Neural cell (in vitro differentiated cells): Measurements from ENCODE around the gene MRGPRD. TPM values are rescaled to one million over a fixed set of nuclear protein-coding genes. Genes with fewer than 3 reads are reported as not detected.

Source experiments
- H2AFZ ChIP-seq: fragments of 200-600, 300-800 bp; sonication (generic), shearing (Covaris generic); 2 replicates; pipeline ENCODE4 v1.6.0; 2014; ENCODE audit warnings: low read depth, mild to moderate bottlenecking, antibody characterized with exemption, low read length, moderate library complexity
- H3F3A ChIP-seq: fragments of 200-600 bp; shearing (Covaris generic); 2 replicates; pipeline ENCODE4 v1.6.1; 2016; ENCODE audit warnings: mild to moderate bottlenecking, moderate library complexity, mixed read lengths, antibody characterized with exemption, low read length; ENCODE audit not compliant: insufficient read depth, poor library complexity, severe bottlenecking
- H3K27ac ChIP-seq: fragments of 200-600, 300-800 bp; sonication (generic), shearing (Covaris generic); 2 replicates; pipeline ENCODE4 v1.5.1; 2014; ENCODE audit warnings: mild to moderate bottlenecking, low read length, moderate library complexity
- H3K27me3 ChIP-seq: fragments of 300-800, 200-600 bp; sonication (generic), shearing (Covaris generic); 2 replicates; pipeline ENCODE4 v1.6.0; 2014; ENCODE audit warnings: mild to moderate bottlenecking, low read depth, low read length, moderate library complexity; ENCODE audit not compliant: insufficient read depth
- H3K36me3 ChIP-seq: fragments of 300-800, 200-600 bp; sonication (generic), shearing (Covaris generic); 2 replicates; pipeline ENCODE4 v1.5.1; 2014; ENCODE audit warnings: mild to moderate bottlenecking, antibody characterized with exemption, low read length, moderate library complexity; ENCODE audit not compliant: insufficient read depth
- H3K4me2 ChIP-seq: fragments of 300-800, 200-600 bp; sonication (generic), shearing (Covaris generic); 2 replicates; pipeline ENCODE4 v1.6.0; 2014; ENCODE audit warnings: mild to moderate bottlenecking, low read length
- H3K4me3 ChIP-seq: fragments of 300-800, 200-600 bp; sonication (generic), shearing (Covaris generic); 2 replicates; pipeline ENCODE4 v1.5.1; 2014; ENCODE audit warnings: mild to moderate bottlenecking, low read length, moderate library complexity
- H3K79me2 ChIP-seq: fragments of 200-600 bp; shearing (Covaris generic); replicated peaks from 2 replicates; pipeline ENCODE4 v1.6.0; 2014; ENCODE audit warnings: mild to moderate bottlenecking, low read length, moderate library complexity; ENCODE audit not compliant: insufficient read depth
- H3K9ac ChIP-seq: fragments of 300-800, 200-600 bp; sonication (generic), shearing (Covaris generic); 2 replicates; pipeline ENCODE4 v1.6.1; 2016; ENCODE audit warnings: mild to moderate bottlenecking, low read length, mixed read lengths
- H3K9me2 ChIP-seq: fragments of 200-600 bp; shearing (Covaris generic); 2 replicates; pipeline ENCODE4 v1.6.1; 2016; ENCODE audit warnings: mild to moderate bottlenecking, low read length, mixed read lengths; ENCODE audit not compliant: insufficient read depth
- H3K9me3 ChIP-seq: fragments of 200-600, 300-800 bp; sonication (generic), shearing (Covaris generic); 2 replicates; pipeline ENCODE4 v1.6.1; 2016; ENCODE audit warnings: mild to moderate bottlenecking, mixed run types, low read length, moderate library complexity, mixed read lengths
- H4K20me1 ChIP-seq: fragments of 200-600 bp; shearing (Covaris generic); 2 replicates; pipeline ENCODE4 v1.6.1; 2016; ENCODE audit warnings: mild to moderate bottlenecking, mixed run types; ENCODE audit not compliant: insufficient read depth
- EP300 ChIP-seq: fragments of 450-650 bp; conservative IDR thresholded peaks from 2 replicates; pipeline ENCODE4 v1.6.1; 2014; ENCODE audit warnings: antibody characterized with exemption, mild to moderate bottlenecking, moderate library complexity; ENCODE audit not compliant: poor library complexity, severe bottlenecking
- EZH2 ChIP-seq: fragments of 200-600, 300-800 bp; shearing (Covaris generic), sonication (generic); IDR thresholded peaks from 2 replicates; pipeline ENCODE4 v1.6.1; 2014; ENCODE audit warnings: antibody characterized with exemption, low read length, borderline replicate concordance, mild to moderate bottlenecking; ENCODE audit not compliant: insufficient read depth, poor library complexity, severe bottlenecking
- MXI1 ChIP-seq: fragments of 450-650 bp; conservative IDR thresholded peaks from 2 replicates; pipeline ENCODE4 v1.6.1; 2014; ENCODE audit warnings: antibody characterized with exemption, mild to moderate bottlenecking; ENCODE audit not compliant: poor library complexity, severe bottlenecking
- POLR2AphosphoS5 ChIP-seq: IDR thresholded peaks from 2 replicates; pipeline ENCODE4 v1.6.1; 2012
- RAD21 ChIP-seq: fragments of 450-650 bp; conservative IDR thresholded peaks from 2 replicates; pipeline ENCODE4 v1.6.1; 2014; ENCODE audit warnings: antibody characterized with exemption, mild to moderate bottlenecking, moderate library complexity
- SMC3 ChIP-seq: fragments of 450-650 bp; conservative IDR thresholded peaks from 2 replicates; pipeline ENCODE4 v1.6.1; 2014; ENCODE audit warnings: antibody characterized with exemption, mild to moderate bottlenecking, moderate library complexity; ENCODE audit not compliant: poor library complexity
- TAF1 ChIP-seq: IDR thresholded peaks from 2 replicates; pipeline ENCODE4 v1.6.1; 2012; ENCODE audit warnings: low read depth
- polyA plus RNA-seq: library from polyadenylated mRNA; depleted of rRNA; stranded (reverse); fragments of >200 nt; gene quantifications from 2 replicates; pipeline ENCODE4 v1.2.3, GENCODE V29; 2014
- TF ChIP-seq, protein P1 (sequence below): IDR thresholded peaks from 2 replicates; pipeline ENCODE4 v1.6.1; 2012; ENCODE audit warnings: borderline replicate concordance
- TF ChIP-seq, protein P2 (sequence below): fragments of 450-650 bp; IDR thresholded peaks from 2 replicates; pipeline ENCODE4 v1.5.1; 2014; ENCODE audit warnings: antibody characterized with exemption, mild to moderate bottlenecking, moderate library complexity; ENCODE audit not compliant: poor library complexity, severe bottlenecking

MRGPRD gene
- polyA plus RNA-seq, 1 donor from 2014 or later: not detected

DNA sequence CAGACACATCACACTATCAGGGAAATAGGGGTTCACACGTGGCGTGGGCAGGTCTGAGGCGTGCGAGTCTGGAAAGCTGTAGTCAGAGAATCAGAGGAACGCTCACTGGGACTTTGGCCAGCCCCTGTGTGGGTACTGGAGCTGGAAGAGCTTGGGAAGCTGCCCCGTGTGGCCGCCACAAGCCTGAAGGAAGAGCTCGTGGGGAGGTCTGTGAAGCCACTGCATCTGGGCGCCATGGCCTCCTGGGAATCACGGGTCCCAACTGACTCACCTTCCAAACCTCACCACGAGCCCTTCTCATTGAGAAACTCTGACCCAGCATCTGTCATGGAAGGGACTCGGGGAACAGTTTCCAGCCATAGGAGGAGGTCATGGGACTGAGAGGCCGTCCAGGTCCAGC, 38.1 kb upstream of the MRGPRD start:
- no peak overlapping the region for H3K27ac ChIP-seq
- H3K4me2 ChIP-seq: no peak overlapping the region
- no peaks in the 10 kb centered on the region for H3K9me3 ChIP-seq

GRCh38 chr11:69017951-69018350, 37.2 kb upstream of the MRGPRD start:
- no peaks in the 10 kb centered on the region for H3K9me2 ChIP-seq
- TF ChIP-seq, protein P1, sequence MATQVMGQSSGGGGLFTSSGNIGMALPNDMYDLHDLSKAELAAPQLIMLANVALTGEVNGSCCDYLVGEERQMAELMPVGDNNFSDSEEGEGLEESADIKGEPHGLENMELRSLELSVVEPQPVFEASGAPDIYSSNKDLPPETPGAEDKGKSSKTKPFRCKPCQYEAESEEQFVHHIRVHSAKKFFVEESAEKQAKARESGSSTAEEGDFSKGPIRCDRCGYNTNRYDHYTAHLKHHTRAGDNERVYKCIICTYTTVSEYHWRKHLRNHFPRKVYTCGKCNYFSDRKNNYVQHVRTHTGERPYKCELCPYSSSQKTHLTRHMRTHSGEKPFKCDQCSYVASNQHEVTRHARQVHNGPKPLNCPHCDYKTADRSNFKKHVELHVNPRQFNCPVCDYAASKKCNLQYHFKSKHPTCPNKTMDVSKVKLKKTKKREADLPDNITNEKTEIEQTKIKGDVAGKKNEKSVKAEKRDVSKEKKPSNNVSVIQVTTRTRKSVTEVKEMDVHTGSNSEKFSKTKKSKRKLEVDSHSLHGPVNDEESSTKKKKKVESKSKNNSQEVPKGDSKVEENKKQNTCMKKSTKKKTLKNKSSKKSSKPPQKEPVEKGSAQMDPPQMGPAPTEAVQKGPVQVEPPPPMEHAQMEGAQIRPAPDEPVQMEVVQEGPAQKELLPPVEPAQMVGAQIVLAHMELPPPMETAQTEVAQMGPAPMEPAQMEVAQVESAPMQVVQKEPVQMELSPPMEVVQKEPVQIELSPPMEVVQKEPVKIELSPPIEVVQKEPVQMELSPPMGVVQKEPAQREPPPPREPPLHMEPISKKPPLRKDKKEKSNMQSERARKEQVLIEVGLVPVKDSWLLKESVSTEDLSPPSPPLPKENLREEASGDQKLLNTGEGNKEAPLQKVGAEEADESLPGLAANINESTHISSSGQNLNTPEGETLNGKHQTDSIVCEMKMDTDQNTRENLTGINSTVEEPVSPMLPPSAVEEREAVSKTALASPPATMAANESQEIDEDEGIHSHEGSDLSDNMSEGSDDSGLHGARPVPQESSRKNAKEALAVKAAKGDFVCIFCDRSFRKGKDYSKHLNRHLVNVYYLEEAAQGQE: no peak
- no peak for TF ChIP-seq RAD21
- no peak for TF ChIP-seq MXI1
- no peak for TF ChIP-seq POLR2AphosphoS5
- no peak for TF ChIP-seq SMC3
- TF ChIP-seq TAF1: no peak
- no peak for TF ChIP-seq EZH2
- TF ChIP-seq, protein P2, sequence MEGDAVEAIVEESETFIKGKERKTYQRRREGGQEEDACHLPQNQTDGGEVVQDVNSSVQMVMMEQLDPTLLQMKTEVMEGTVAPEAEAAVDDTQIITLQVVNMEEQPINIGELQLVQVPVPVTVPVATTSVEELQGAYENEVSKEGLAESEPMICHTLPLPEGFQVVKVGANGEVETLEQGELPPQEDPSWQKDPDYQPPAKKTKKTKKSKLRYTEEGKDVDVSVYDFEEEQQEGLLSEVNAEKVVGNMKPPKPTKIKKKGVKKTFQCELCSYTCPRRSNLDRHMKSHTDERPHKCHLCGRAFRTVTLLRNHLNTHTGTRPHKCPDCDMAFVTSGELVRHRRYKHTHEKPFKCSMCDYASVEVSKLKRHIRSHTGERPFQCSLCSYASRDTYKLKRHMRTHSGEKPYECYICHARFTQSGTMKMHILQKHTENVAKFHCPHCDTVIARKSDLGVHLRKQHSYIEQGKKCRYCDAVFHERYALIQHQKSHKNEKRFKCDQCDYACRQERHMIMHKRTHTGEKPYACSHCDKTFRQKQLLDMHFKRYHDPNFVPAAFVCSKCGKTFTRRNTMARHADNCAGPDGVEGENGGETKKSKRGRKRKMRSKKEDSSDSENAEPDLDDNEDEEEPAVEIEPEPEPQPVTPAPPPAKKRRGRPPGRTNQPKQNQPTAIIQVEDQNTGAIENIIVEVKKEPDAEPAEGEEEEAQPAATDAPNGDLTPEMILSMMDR: no peak
- no peak for TF ChIP-seq EP300
- no peak overlapping the region for H3K4me2 ChIP-seq
- H3K27ac ChIP-seq: no peak overlapping the region
- no peaks in the 10 kb centered on the region for H3K79me2 ChIP-seq
- no peak overlapping the region for H3K9ac ChIP-seq
- no peaks in the 10 kb centered on the region for H3F3A ChIP-seq
- no peaks in the 10 kb centered on the region for H3K27me3 ChIP-seq
- H3K36me3 ChIP-seq: no peaks in the 10 kb centered on the region
- H2AFZ ChIP-seq: no peak overlapping the region
- no peaks in the 10 kb centered on the region for H4K20me1 ChIP-seq
- H3K9me3 ChIP-seq: no peaks in the 10 kb centered on the region
- H3K4me3 ChIP-seq: no peak overlapping the region

More for the DNA sequence above, 38.1 kb upstream of the MRGPRD start:
- no peaks in the 10 kb centered on the region for H3K79me2 ChIP-seq
- H3F3A ChIP-seq: no peaks in the 10 kb centered on the region
- no peak for TF ChIP-seq MXI1
- no peak for TF ChIP-seq TAF1
- TF ChIP-seq SMC3: no peak
- TF ChIP-seq RAD21: no peak
- TF ChIP-seq, protein P2: no peak
- no peak for TF ChIP-seq EP300
- H3K27me3 ChIP-seq: no peaks in the 10 kb centered on the region
- H3K36me3 ChIP-seq: no peaks in the 10 kb centered on the region
- no peaks in the 10 kb centered on the region for H3K9me2 ChIP-seq
- H3K4me3 ChIP-seq: no peak overlapping the region
- no peaks in the 10 kb centered on the region for H4K20me1 ChIP-seq
- H2AFZ ChIP-seq: no peak overlapping the region
- H3K9ac ChIP-seq: no peak overlapping the region
